ENCODE results near the gene CMIP.

Gene CMIP

GRCh38 chr16:81555660-81556059 is 111.1 kb downstream of the CMIP start:
- Mint-ChIP-seq H3K27ac (peak overlapping the region; percentile 39 to 97), H3K27me3 (no peaks in the 10 kb centered on the region), H3K4me3 (no peak overlapping the region), H3K9me3 (no peaks in the 10 kb centered on the region), H3K36me3 (ENCODE audit: insufficient read depth) (peaks cover 5% of the 10 kb centered on the region), H3K4me1 (ENCODE audit: low read depth in 2 of 2) (peaks cover 50 to 54% of the 10 kb centered on the region in 2 donors)
- ATAC-seq (replicated peaks), result no peak
- DNase-seq, result no peak

- ATAC-seq (replicated peaks) (no peak), DNase-seq (no peak)
- H3K36me3 Mint-ChIP-seq (ENCODE audit: insufficient read depth), result peaks cover 5% of the 10 kb centered on the region
- no peaks in the 10 kb centered on the region for H3K27me3 Mint-ChIP-seq
- H3K9me3 Mint-ChIP-seq, result no peaks in the 10 kb centered on the region
- peak overlapping the region; percentile 39 to 47 for H3K27ac Mint-ChIP-seq
- no peak overlapping the region for H3K4me3 Mint-ChIP-seq
- peaks cover 46 to 54% of the 10 kb centered on the region in 2 donors for H3K4me1 Mint-ChIP-seq (ENCODE audit: low read depth in 2 of 2)
Measured at GRCh38 chr16:81556715-81557284, 112.2 kb downstream of the CMIP start.

- H3K27ac Mint-ChIP-seq, result peak overlapping the region; percentile 46 to 58
- H3K4me3 Mint-ChIP-seq, result no peak overlapping the region
Measured at GRCh38 chr16:81558077-81558443, 113.5 kb downstream of the CMIP start.

GRCh38 chr16:81558444-81559175 is 114.0 kb downstream of the CMIP start:
- DNase-seq (no peak), ATAC-seq (replicated peaks) (no peak)
- H3K36me3 Mint-ChIP-seq (ENCODE audit: insufficient read depth), result peaks cover 5% of the 10 kb centered on the region
- H3K4me1 Mint-ChIP-seq (ENCODE audit: low read depth in 2 of 2), result peaks cover 39 to 45% of the 10 kb centered on the region in 2 donors
- no peaks in the 10 kb centered on the region for H3K27me3 Mint-ChIP-seq
- H3K27ac Mint-ChIP-seq, result peak overlapping the region in 1 of 2 donors; percentile 46
- H3K9me3 Mint-ChIP-seq, result no peaks in the 10 kb centered on the region
- no peak overlapping the region for H3K4me3 Mint-ChIP-seq

More at GRCh38 chr16:81558077-81558443, 113.5 kb downstream of the CMIP start:
- DNase-seq, result no peak
- Mint-ChIP-seq H3K9me3 (no peaks in the 10 kb centered on the region), H3K36me3 (ENCODE audit: insufficient read depth) (peaks cover 5% of the 10 kb centered on the region), H3K27me3 (no peaks in the 10 kb centered on the region), H3K4me1 (ENCODE audit: low read depth in 2 of 2) (peaks cover 42 to 49% of the 10 kb centered on the region in 2 donors)
- ATAC-seq (replicated peaks), result no peak

GRCh38 chr16:81560979-81561657 is 116.5 kb downstream of the CMIP start:
- ATAC-seq (replicated peaks) (no peak), DNase-seq (no peak)
- H3K27me3 Mint-ChIP-seq, result no peaks in the 10 kb centered on the region
- peaks cover 2% of the 10 kb centered on the region for H3K36me3 Mint-ChIP-seq (ENCODE audit: insufficient read depth)
- peak overlapping the region; percentile 44 to 75 for H3K27ac Mint-ChIP-seq
- no peak overlapping the region for H3K4me3 Mint-ChIP-seq
- no peaks in the 10 kb centered on the region for H3K9me3 Mint-ChIP-seq
- H3K4me1 Mint-ChIP-seq (ENCODE audit: low read depth in 2 of 2), result peaks cover 36 to 41% of the 10 kb centered on the region in 2 donors

- Mint-ChIP-seq H3K27me3 (no peaks in the 10 kb centered on the region), H3K36me3 (ENCODE audit: insufficient read depth) (peaks cover 2% of the 10 kb centered on the region), H3K4me3 (no peak overlapping the region), H3K4me1 (ENCODE audit: low read depth in 2 of 2) (peaks cover 32 to 41% of the 10 kb centered on the region in 2 donors), H3K27ac (peak overlapping the region in 1 of 2 donors; percentile 75), H3K9me3 (no peaks in the 10 kb centered on the region)
- no peak for DNase-seq
- no peak for ATAC-seq (replicated peaks)
Measured at GRCh38 chr16:81562174-81562849, 117.7 kb downstream of the CMIP start.

GRCh38 chr16:81562926-81563325 is 118.3 kb downstream of the CMIP start:
- ATAC-seq (replicated peaks), result no peak
- Mint-ChIP-seq H3K4me1 (ENCODE audit: low read depth in 2 of 2) (peaks cover 35 to 42% of the 10 kb centered on the region in 2 donors), H3K27ac (peak overlapping the region; percentile 60 to 71), H3K9me3 (no peaks in the 10 kb centered on the region), H3K27me3 (no peaks in the 10 kb centered on the region), H3K36me3 (ENCODE audit: insufficient read depth) (peaks cover 2% of the 10 kb centered on the region), H3K4me3 (no peak overlapping the region)
- DNase-seq, result no peak

GRCh38 chr16:81564421-81564911 is 119.9 kb downstream of the CMIP start:
- Mint-ChIP-seq H3K4me1 (ENCODE audit: low read depth in 2 of 2) (peaks cover 40 to 56% of the 10 kb centered on the region in 2 donors), H3K27ac (peak overlapping the region; percentile 71 to 83), H3K36me3 (ENCODE audit: insufficient read depth) (peaks cover 2% of the 10 kb centered on the region), H3K27me3 (no peaks in the 10 kb centered on the region), H3K4me3 (no peak overlapping the region), H3K9me3 (no peaks in the 10 kb centered on the region)
- ATAC-seq (replicated peaks) (no peak), DNase-seq (no peak)

- H3K36me3 Mint-ChIP-seq (ENCODE audit: insufficient read depth), result peaks cover 6% of the 10 kb centered on the region
- H3K9me3 Mint-ChIP-seq, result no peaks in the 10 kb centered on the region
- no peak for DNase-seq
- no peak for ATAC-seq (replicated peaks)
- no peak overlapping the region for H3K4me3 Mint-ChIP-seq
- H3K27ac Mint-ChIP-seq, result peak overlapping the region; percentile 71 to 83
- H3K27me3 Mint-ChIP-seq, result no peaks in the 10 kb centered on the region
- peaks cover 44 to 57% of the 10 kb centered on the region in 2 donors for H3K4me1 Mint-ChIP-seq (ENCODE audit: low read depth in 2 of 2)
Measured at GRCh38 chr16:81565321-81566028, 120.9 kb downstream of the CMIP start.

GRCh38 chr16:81566086-81567007 is 121.7 kb downstream of the CMIP start:
- DNase-seq, result no peak

GRCh38 chr16:81567087-81567486 is 122.5 kb downstream of the CMIP start:
- Mint-ChIP-seq H3K4me1 (ENCODE audit: low read depth in 2 of 2) (peaks cover 37 to 41% of the 10 kb centered on the region in 2 donors), H3K9me3 (no peaks in the 10 kb centered on the region), H3K27me3 (no peaks in the 10 kb centered on the region), H3K4me3 (no peak overlapping the region), H3K36me3 (ENCODE audit: insufficient read depth) (peaks cover 6% of the 10 kb centered on the region), H3K27ac (peak overlapping the region; percentile 71 to 89)
- DNase-seq (no peak), ATAC-seq (replicated peaks) (no peak)

More at GRCh38 chr16:81566086-81567007, 121.7 kb downstream of the CMIP start:
- H3K9me3 Mint-ChIP-seq, result no peaks in the 10 kb centered on the region
- H3K27me3 Mint-ChIP-seq, result no peaks in the 10 kb centered on the region
- no peak for ATAC-seq (replicated peaks)
- peaks cover 41 to 49% of the 10 kb centered on the region in 2 donors for H3K4me1 Mint-ChIP-seq (ENCODE audit: low read depth in 2 of 2)
- H3K4me3 Mint-ChIP-seq, result no peak overlapping the region
- H3K27ac Mint-ChIP-seq, result peak overlapping the region; percentile 71 to 83
- H3K36me3 Mint-ChIP-seq (ENCODE audit: insufficient read depth), result peaks cover 6% of the 10 kb centered on the region

Data from effector memory CD8-positive, alpha-beta T cell (primary cell).